H1 (cell line): Measurements from ENCODE around the gene DPYSL4. TPM values are rescaled to one million over a fixed set of nuclear protein-coding genes. Genes with fewer than 3 reads are reported as not detected.

Source experiments
- CTCF ChIA-PET: fragments of 300-600 bp; sonication (Branson Sonifier 250); formaldehyde crosslinking; loops from one replicate; lab custom pipeline; 2021; ENCODE audit not compliant: partially characterized antibody; lab: Charles Lee
- POLR2A ChIA-PET: fragments of 300-600 bp; sonication (Branson Sonifier 250); formaldehyde crosslinking; loops from one replicate; lab custom pipeline; 2021; ENCODE audit warnings: inconsistent platforms; ENCODE audit not compliant: partially characterized antibody; lab: Charles Lee
- DNase-seq, 2 experiments: peaks; one replicate each; pipeline versions ENCODE4 v3.0.0 to v3.0.0-alpha.2; 2010 to 2022; ENCODE audit warnings: low spot score in 2 of 2, low read depth in 1 of 2, mixed read lengths in 1 of 2
- FAIRE-seq: peaks from 2 replicates; lab custom pipeline; 2011; peaks lifted over from hg19 to GRCh38; lab: Jason Lieb, UNC
- H2AFZ ChIP-seq: 2 replicates; pipeline ENCODE4 v1.8.1; 2012; ENCODE audit warnings: low read length, inconsistent platforms
- H2AK5ac ChIP-seq: 2 replicates; pipeline ENCODE4 v1.6.1; 2013; ENCODE audit warnings: low read depth, low read length
- H2BK120ac ChIP-seq: replicated peaks from 2 replicates; pipeline ENCODE3; 2013; ENCODE audit warnings: low read depth, low read length, inconsistent platforms
- H2BK12ac ChIP-seq: 2 replicates; pipeline ENCODE4 v1.6.1; 2013; ENCODE audit warnings: low read depth, low read length
- H2BK15ac ChIP-seq: 2 replicates; pipeline ENCODE4 v1.6.1; 2013; ENCODE audit warnings: low read length
- H2BK20ac ChIP-seq: 2 replicates; pipeline ENCODE4 v1.6.1; 2013; ENCODE audit warnings: low read length
- H2BK5ac ChIP-seq: 2 replicates; pipeline ENCODE4 v1.6.1; 2013; ENCODE audit warnings: low read depth, low read length
- H3K14ac ChIP-seq: 2 replicates; pipeline ENCODE4 v1.6.1; 2013; ENCODE audit warnings: inconsistent platforms; ENCODE audit not compliant: insufficient read length
- H3K18ac ChIP-seq: 2 replicates; pipeline ENCODE4 v1.6.1; 2013; ENCODE audit warnings: low read length; ENCODE audit errors: extremely low read depth
- H3K23ac ChIP-seq: 2 replicates; pipeline ENCODE4 v1.6.1; 2013; ENCODE audit warnings: inconsistent platforms; ENCODE audit not compliant: insufficient read length
- H3K23me2 ChIP-seq: 2 replicates; pipeline ENCODE4 v1.6.1; 2013; ENCODE audit warnings: low read depth, low read length
- H3K27ac ChIP-seq: 2 replicates; pipeline ENCODE4 v1.6.1; 2011; ENCODE audit warnings: low read depth, low read length, inconsistent platforms
- H3K27me3 ChIP-seq, 4 experiments: replicated peaks in 1 of 4; 1 replicate in 1 of 4; 2 replicates in 3 of 4; pipeline versions ENCODE4 v1.6.1 to v1.8.1; 2011 to 2013; ENCODE audit warnings: low read length in 3 of 4, mild to moderate bottlenecking in 3 of 4, inconsistent platforms in 2 of 4, mixed read lengths in 2 of 4, moderate library complexity in 1 of 4; ENCODE audit not compliant: control insufficient read depth in 3 of 4, insufficient read depth in 3 of 4; ENCODE audit errors: extremely low read depth in 1 of 4
- H3K36me3 ChIP-seq, 4 experiments: 2 replicates each; pipeline versions ENCODE4 v1.6.1 to v1.8.1; 2011 to 2013; ENCODE audit warnings: mild to moderate bottlenecking in 4 of 4, low read length in 3 of 4, moderate library complexity in 2 of 4, control low read depth in 1 of 4, inconsistent platforms in 1 of 4; ENCODE audit not compliant: insufficient read depth in 4 of 4, control insufficient read depth in 2 of 4
- H3K4ac ChIP-seq: replicated peaks from 2 replicates; pipeline ENCODE3; 2013; ENCODE audit warnings: low read length, low read depth, mixed read lengths, inconsistent platforms; ENCODE audit not compliant: insufficient read length
- H3K4me1 ChIP-seq, 4 experiments: replicated peaks in 1 of 4; 1 replicate in 1 of 4; 2 replicates in 3 of 4; pipeline versions ENCODE4 v1.6.1 to v1.8.1; 2011 to 2013; ENCODE audit warnings: low read length in 3 of 4, inconsistent platforms in 2 of 4, mixed read lengths in 1 of 4; ENCODE audit not compliant: insufficient read depth in 4 of 4, control insufficient read depth in 3 of 4
- H3K4me2 ChIP-seq, 2 experiments: 2 replicates each; pipeline versions ENCODE4 v1.6.1 to v1.8.1; 2011 to 2013; ENCODE audit warnings: low read depth in 2 of 2, low read length in 2 of 2, control low read depth in 1 of 2, inconsistent platforms in 1 of 2, mild to moderate bottlenecking in 1 of 2; ENCODE audit not compliant: insufficient read depth in 1 of 2
- H3K4me3 ChIP-seq, 4 experiments: fragments of 200-600, 300-600 bp in 1 of 4; sonication (generic), shearing (Covaris generic), sonication (Bioruptor Twin) in 1 of 4; 2 replicates each; pipeline versions ENCODE4 v1.5.1 to v1.8.1; 2011 to 2016; ENCODE audit warnings: low read length in 4 of 4, low read depth in 3 of 4, control low read depth in 2 of 4, inconsistent platforms in 2 of 4, mild to moderate bottlenecking in 2 of 4, mixed read lengths in 1 of 4, moderate library complexity in 1 of 4; ENCODE audit not compliant: insufficient read depth in 2 of 4; ENCODE audit errors: extremely low read depth in 1 of 4
- H3K56ac ChIP-seq: replicated peaks from 2 replicates; pipeline ENCODE3; 2013; ENCODE audit warnings: low read depth, mild to moderate bottlenecking, mixed read lengths, low read length, inconsistent platforms; ENCODE audit not compliant: insufficient read length
- H3K79me1 ChIP-seq: 2 replicates; pipeline ENCODE4 v1.6.1; 2013; ENCODE audit warnings: low read depth, low read length, control low read depth
- H3K79me2 ChIP-seq, 2 experiments: 2 replicates each; pipeline versions ENCODE4 v1.6.1 to v1.8.1; 2012 to 2013; ENCODE audit warnings: low read length in 2 of 2, mild to moderate bottlenecking in 2 of 2, inconsistent platforms in 1 of 2; ENCODE audit not compliant: insufficient read depth in 2 of 2, control insufficient read depth in 1 of 2
- H3K9ac ChIP-seq, 4 experiments: replicated peaks in 1 of 4; 1 replicate in 1 of 4; 2 replicates in 3 of 4; pipeline versions ENCODE4 v1.6.1 to v1.8.1; 2011 to 2013; ENCODE audit warnings: low read depth in 3 of 4, low read length in 3 of 4, control low read depth in 2 of 4, mild to moderate bottlenecking in 2 of 4, moderate library complexity in 2 of 4, inconsistent platforms in 1 of 4; ENCODE audit errors: extremely low read depth in 1 of 4
- H3K9me3 ChIP-seq, 2 experiments: 2 replicates each; pipeline versions ENCODE4 v1.6.1 to v1.8.1; 2012 to 2013; ENCODE audit warnings: mild to moderate bottlenecking in 2 of 2, moderate library complexity in 2 of 2, control low read depth in 1 of 2, inconsistent platforms in 1 of 2, low read depth in 1 of 2, low read length in 1 of 2, mixed read lengths in 1 of 2; ENCODE audit not compliant: insufficient read depth in 2 of 2
- H4K20me1 ChIP-seq, 2 experiments: replicated peaks in 1 of 2; 2 replicates each; pipeline versions ENCODE3 to v1.8.1; 2011 to 2013; ENCODE audit warnings: inconsistent platforms in 2 of 2, low read length in 2 of 2, mild to moderate bottlenecking in 1 of 2; ENCODE audit not compliant: insufficient read depth in 2 of 2, control insufficient read depth in 1 of 2
- H4K5ac ChIP-seq: 2 replicates; pipeline ENCODE4 v1.6.1; 2013; ENCODE audit warnings: low read length, low read depth, mixed read lengths, inconsistent platforms; ENCODE audit not compliant: insufficient read length
- H4K8ac ChIP-seq: 2 replicates; pipeline ENCODE4 v1.8.0; 2013; ENCODE audit warnings: mild to moderate bottlenecking, moderate library complexity, low read length, inconsistent platforms; ENCODE audit not compliant: insufficient read depth; ENCODE audit errors: extremely low read depth
- H4K91ac ChIP-seq: replicated peaks from 2 replicates; pipeline ENCODE3; 2013; ENCODE audit warnings: low read length, mixed read lengths, inconsistent platforms; ENCODE audit not compliant: insufficient read length
- CBX8 ChIP-seq: fragments of 300-800, 300-1000 bp; sonication (generic); IDR thresholded peaks from 2 replicates; pipeline ENCODE4 v1.7.1; 2016; ENCODE audit warnings: low read depth, low read length, borderline replicate concordance
- CREB1 ChIP-seq: IDR thresholded peaks from 2 replicates; pipeline ENCODE4 v1.6.1; 2012; ENCODE audit warnings: inconsistent platforms
- EGR1 ChIP-seq: IDR thresholded peaks from 2 replicates; pipeline ENCODE4 v1.6.1; 2011; ENCODE audit warnings: low read depth, low read length, borderline replicate concordance
- HDAC2 ChIP-seq, 2 experiments: fragments of 300-600 bp in 1 of 2; sonication (generic) in 1 of 2; IDR thresholded peaks; 2 replicates each; pipeline ENCODE4 v1.6.1; 2011 to 2012; ENCODE audit warnings: low read depth in 2 of 2, low read length in 2 of 2, mild to moderate bottlenecking in 2 of 2, moderate library complexity in 2 of 2, borderline replicate concordance in 1 of 2, inconsistent platforms in 1 of 2
- MAX ChIP-seq: IDR thresholded peaks from 2 replicates; pipeline ENCODE4 v1.6.1; 2012; ENCODE audit warnings: inconsistent platforms
- POLR2A ChIP-seq, 2 experiments: IDR thresholded peaks; 1 replicate in 1 of 2; 2 replicates in 1 of 2; pipeline ENCODE4 v1.6.1; 2011; ENCODE audit warnings: low read depth in 2 of 2, low read length in 2 of 2, mild to moderate bottlenecking in 2 of 2; ENCODE audit errors: control extremely low read depth in 1 of 2
- TAF7 ChIP-seq: optimal IDR thresholded peaks from 2 replicates; pipeline ENCODE3; 2011; ENCODE audit warnings: low read depth, mild to moderate bottlenecking, inconsistent platforms, low read length, moderate library complexity, borderline replicate concordance
- TBP ChIP-seq: IDR thresholded peaks from 2 replicates; pipeline ENCODE4 v1.6.1; 2011; ENCODE audit warnings: low read depth, low read length, improper control_type of control experiment
- YY1 ChIP-seq: IDR thresholded peaks from 2 replicates; pipeline ENCODE4 v1.6.1; 2011; ENCODE audit warnings: low read depth, mild to moderate bottlenecking, low read length
- WGBS, 2 experiments: shearing (Covaris generic) in 1 of 2; methylation state at CpG; one replicate each; pipeline versions ENCODE4 v1.1.6 to v1.1.7; 2013 to 2015; ENCODE audit warnings: low lambda C conversion rate in 2 of 2, mixed read lengths in 2 of 2, inconsistent platforms in 1 of 2, low coverage in 1 of 2, missing lambda C conversion rate in 1 of 2; ENCODE audit not compliant: insufficient replicate concordance in 2 of 2, insufficient coverage in 1 of 2, insufficient read length in 1 of 2; ENCODE audit errors: extremely low coverage in 1 of 2, missing lambda C conversion rate in 1 of 2; 5-methylcytosine and 5-hydroxymethylcytosine counted together
- polyA plus RNA-seq, 7 experiments: library from polyadenylated mRNA; depleted of rRNA in 3 of 7; stranded (reverse) in 5 of 7; unstranded in 2 of 7; fragments of >200 nt in 5 of 7; fragments of 200-250 nt in 2 of 7; gene quantifications; 1 replicate in 5 of 7; 2 replicates in 1 of 7; 4 replicates in 1 of 7; pipeline versions ENCODE4 v1.2.1 to v1.2.3, GENCODE V29; 2011 to 2013; ENCODE audit warnings: missing spikeins in 2 of 7, mixed read lengths in 2 of 7
- total RNA-seq: library from RNA; stranded (reverse); fragmentation: NEBNext Ultra II Directional; extraction: Animal tissue kit (Norgen Biotek cat#: 25700); gene quantifications from 2 replicates; pipeline ENCODE4 v1.2.1, GENCODE V29; 2021
- TF ChIP-seq, protein P1 (sequence below): IDR thresholded peaks from 2 replicates; pipeline ENCODE4 v1.6.1; 2012; ENCODE audit warnings: low read length, inconsistent platforms

Gene DPYSL4
- total and polyA plus RNA-seq, 2 of the 8 experiments (the other 6 are each of a cell fraction or from before 2014, with no cell fraction given) = 12.9 to 15.2 TPM

- no peak for DNase-seq
- H3K4ac ChIP-seq = no peak overlapping the region
- TF ChIP-seq MAX = no peak
- TF ChIP-seq POLR2A (IDR thresholded peaks at IDR 0.05; ENCODE audit: control extremely low read depth in 1 of 2, low read depth in 2 of 2, low read length in 2 of 2) = no peak
- TF ChIP-seq TAF7 = no peak
- TF ChIP-seq TBP = no peak
- TF ChIP-seq CBX8 = no peak
- TF ChIP-seq HDAC2 (IDR thresholded peaks at IDR 0.05; ENCODE audit: borderline replicate concordance in 1 of 2, low read depth in 2 of 2, low read length in 2 of 2) = no peak
- TF ChIP-seq, protein P1, sequence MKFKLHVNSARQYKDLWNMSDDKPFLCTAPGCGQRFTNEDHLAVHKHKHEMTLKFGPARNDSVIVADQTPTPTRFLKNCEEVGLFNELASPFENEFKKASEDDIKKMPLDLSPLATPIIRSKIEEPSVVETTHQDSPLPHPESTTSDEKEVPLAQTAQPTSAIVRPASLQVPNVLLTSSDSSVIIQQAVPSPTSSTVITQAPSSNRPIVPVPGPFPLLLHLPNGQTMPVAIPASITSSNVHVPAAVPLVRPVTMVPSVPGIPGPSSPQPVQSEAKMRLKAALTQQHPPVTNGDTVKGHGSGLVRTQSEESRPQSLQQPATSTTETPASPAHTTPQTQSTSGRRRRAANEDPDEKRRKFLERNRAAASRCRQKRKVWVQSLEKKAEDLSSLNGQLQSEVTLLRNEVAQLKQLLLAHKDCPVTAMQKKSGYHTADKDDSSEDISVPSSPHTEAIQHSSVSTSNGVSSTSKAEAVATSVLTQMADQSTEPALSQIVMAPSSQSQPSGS = no peak
- TF ChIP-seq CREB1 = no peak
- no peak for TF ChIP-seq EGR1
- no peak for TF ChIP-seq YY1
These were observed 9.7 kb downstream of the DPYSL4 start for GRCh38 chr10:132196178-132197113.

More at GRCh38 chr10:132196178-132197113, 9.7 kb downstream of the DPYSL4 start:
- no peak overlapping the region for H3K4me3 ChIP-seq
- H4K91ac ChIP-seq = no peak overlapping the region
- WGBS, 2 experiments = 87% methylated on average over 25 of the region's 30 CpGs; no CpG with 5 or more reads in 1 of the 2 experiments
- H4K5ac ChIP-seq = no peak overlapping the region
- no peak overlapping the region for H2BK12ac ChIP-seq
- H2AK5ac ChIP-seq = no peak overlapping the region
- no peak overlapping the region for H2AFZ ChIP-seq
- ChIA-PET POLR2A (no interaction called here), CTCF (interaction anchor here (1.2 kb wide), 1 partner anchor 174 kb away, joined by 3 read pairs; no protein-coding TSS in a partner anchor)
- no peaks in the 10 kb centered on the region for H3K79me1 ChIP-seq
- H3K27ac ChIP-seq = no peak overlapping the region
- no peak overlapping the region for H2BK15ac ChIP-seq
- H3K56ac ChIP-seq = no peak overlapping the region
- no peaks in the 10 kb centered on the region; a peak in 2 of 8 replicates for H3K36me3 ChIP-seq
- no peak overlapping the region for H3K23ac ChIP-seq
- no peak overlapping the region for H2BK120ac ChIP-seq
- peaks cover 0 to 13% of the 10 kb centered on the region in 2 experiments for H4K20me1 ChIP-seq
- H3K14ac ChIP-seq = no peak overlapping the region
- H3K79me2 ChIP-seq = no peaks in the 10 kb centered on the region
- H4K8ac ChIP-seq = peak overlapping the region; percentile 71; the same call in 1 of the 2 replicates
- H3K9ac ChIP-seq = no peak overlapping the region
- H2BK20ac ChIP-seq = no peak overlapping the region
- no peak overlapping the region for H3K18ac ChIP-seq
- no peak overlapping the region for H2BK5ac ChIP-seq
- no peaks in the 10 kb centered on the region for H3K4me1 ChIP-seq
- FAIRE-seq = no peak
- no peaks in the 10 kb centered on the region for H3K27me3 ChIP-seq
- H3K23me2 ChIP-seq = no peaks in the 10 kb centered on the region
- no peak overlapping the region for H3K4me2 ChIP-seq
- no peaks in the 10 kb centered on the region for H3K9me3 ChIP-seq
